Measurements from ENCODE around the gene NEUROG2. TPM values are rescaled to one million over a fixed set of nuclear protein-coding genes. Genes with fewer than 3 reads are reported as not detected.

NEUROG2 gene
- total RNA-seq, 1 experiment from 2014 or later: not detected

GRCh38 chr4:112531146-112531545 is 15.2 kb upstream of the NEUROG2 start:
- H3K4me1 ChIP-seq (ENCODE audit: insufficient read depth, low read length, poor library complexity, severe bottlenecking): no peaks in the 10 kb centered on the region
- TF ChIP-seq EZH2 (IDR thresholded peaks at IDR 0.05; ENCODE audit: borderline replicate concordance, low read depth, low read length, poor library complexity, severe bottlenecking) (no peak), CTCF (conservative IDR thresholded peaks at IDR 0.05; ENCODE audit: low read depth, low read length) (no peak)
- ChIA-PET POLR2A (ENCODE audit: low non-redundant PET) (no interaction called here), CTCF (interaction anchor here (1.1 kb wide), 1 partner anchor 8 kb away, joined by 4 read pairs; no protein-coding TSS in a partner anchor)
- no TSS peak for BruUV-seq (replicated peaks)
- H3K36me3 ChIP-seq (ENCODE audit: insufficient read depth, low read length, poor library complexity, severe bottlenecking): no peaks in the 10 kb centered on the region
- H3K4me3 ChIP-seq (ENCODE audit: low read depth, low read length, poor library complexity, severe bottlenecking): no peak overlapping the region
- H3K27me3 ChIP-seq (replicated peaks; ENCODE audit: insufficient read depth, low read depth, low read length, poor library complexity): no peaks in the 10 kb centered on the region
- H3K9me3 ChIP-seq (ENCODE audit: low read depth, low read length, poor library complexity, severe bottlenecking): no peaks in the 10 kb centered on the region
- DNase-seq (ENCODE audit: low spot score): no peak
- intact Hi-C loops (cut with micrococcal nuclease; ENCODE audit: unreplicated experiment): no loop called here
- H3K27ac ChIP-seq (ENCODE audit: low read depth, low read length, poor library complexity, severe bottlenecking): no peak overlapping the region

GRCh38 chr4:112526061-112526460 is 10.1 kb upstream of the NEUROG2 start:
- Histone ChIP-seq H3K36me3 (ENCODE audit: insufficient read depth, low read length, poor library complexity, severe bottlenecking) (no peaks in the 10 kb centered on the region), H3K27ac (ENCODE audit: low read depth, low read length, poor library complexity, severe bottlenecking) (no peak overlapping the region), H3K27me3 (replicated peaks; ENCODE audit: insufficient read depth, low read depth, low read length, poor library complexity) (peaks cover 18% of the 10 kb centered on the region), H3K9me3 (ENCODE audit: low read depth, low read length, poor library complexity, severe bottlenecking) (no peaks in the 10 kb centered on the region), H3K4me1 (ENCODE audit: insufficient read depth, low read length, poor library complexity, severe bottlenecking) (peaks cover 6% of the 10 kb centered on the region), H3K4me3 (ENCODE audit: low read depth, low read length, poor library complexity, severe bottlenecking) (no peak overlapping the region)
- BruUV-seq (replicated peaks): no TSS peak
- POLR2A ChIA-PET (ENCODE audit: low non-redundant PET): no interaction called here
- intact Hi-C loops (cut with micrococcal nuclease; ENCODE audit: unreplicated experiment): loop anchor here (10.0 kb wide), 1 partner anchor 239 kb away; no protein-coding TSS in a partner anchor
- CTCF ChIA-PET: no interaction called here
- no peak for DNase-seq (ENCODE audit: low spot score)
- TF ChIP-seq EZH2 (IDR thresholded peaks at IDR 0.05; ENCODE audit: borderline replicate concordance, low read depth, low read length, poor library complexity, severe bottlenecking): no peak
- no peak for TF ChIP-seq CTCF (conservative IDR thresholded peaks at IDR 0.05; ENCODE audit: low read depth, low read length)

- H3K4me3 ChIP-seq (ENCODE audit: low read depth, low read length, poor library complexity, severe bottlenecking): peak overlapping the region; percentile 50
- POLR2A ChIA-PET (ENCODE audit: low non-redundant PET): interaction anchor here (0.6 kb wide), 1 partner anchor 118 kb away, joined by 3 read pairs; no protein-coding TSS in a partner anchor
Observed at GRCh38 chr4:112523764-112524505, 8.0 kb upstream of the NEUROG2 start.

More at GRCh38 chr4:112523764-112524505, 8.0 kb upstream of the NEUROG2 start:
- intact Hi-C loops (cut with micrococcal nuclease; ENCODE audit: unreplicated experiment): loop anchor here (1.0 to 10.0 kb wide), 5 partner anchors 182 to 427 kb away; no protein-coding TSS in a partner anchor
- Histone ChIP-seq H3K9me3 (ENCODE audit: low read depth, low read length, poor library complexity, severe bottlenecking) (peaks cover 6% of the 10 kb centered on the region), H3K36me3 (ENCODE audit: insufficient read depth, low read length, poor library complexity, severe bottlenecking) (no peaks in the 10 kb centered on the region), H3K4me1 (ENCODE audit: insufficient read depth, low read length, poor library complexity, severe bottlenecking) (peaks cover 6% of the 10 kb centered on the region), H3K27ac (ENCODE audit: low read depth, low read length, poor library complexity, severe bottlenecking) (no peak overlapping the region), H3K27me3 (replicated peaks; ENCODE audit: insufficient read depth, low read depth, low read length, poor library complexity) (peaks cover 39% of the 10 kb centered on the region)
- DNase-seq (ENCODE audit: low spot score): peak; percentile 75
- TF ChIP-seq CTCF (conservative IDR thresholded peaks at IDR 0.05; ENCODE audit: low read depth, low read length): peak; percentile 93
- no peak for TF ChIP-seq EZH2 (IDR thresholded peaks at IDR 0.05; ENCODE audit: borderline replicate concordance, low read depth, low read length, poor library complexity, severe bottlenecking)
- BruUV-seq (replicated peaks): no TSS peak
- CTCF ChIA-PET: interaction anchor here (0.7 to 2.0 kb wide), 2 partner anchors 184 to 196 kb away, joined by 4 to 9 read pairs; no protein-coding TSS in a partner anchor
